H9 (cell line): ENCODE measurements around the gene APOBEC3H. TPM values are rescaled to one million over a fixed set of nuclear protein-coding genes. Genes with fewer than 3 reads are reported as not detected.

Experiments
- DNase-seq: peaks from one replicate; pipeline ENCODE4 v3.0.0-alpha.2; 2017
- H2AFZ ChIP-seq: one replicate; pipeline ENCODE4 v1.6.1; 2013; ENCODE audit warnings: mild to moderate bottlenecking, low read length, control low read depth, moderate library complexity
- H2AK5ac ChIP-seq: 2 replicates; pipeline ENCODE4 v1.6.1; 2013; ENCODE audit warnings: low read length, control low read depth, mixed read lengths; ENCODE audit not compliant: insufficient read length
- H2BK120ac ChIP-seq: one replicate; pipeline ENCODE4 v1.6.1; 2013; ENCODE audit warnings: low read depth, mild to moderate bottlenecking, low read length, control low read depth, inconsistent platforms; ENCODE audit not compliant: poor library complexity, severe bottlenecking
- H2BK12ac ChIP-seq: 2 replicates; pipeline ENCODE4 v1.6.1; 2013; ENCODE audit warnings: low read length, control low read depth, mixed read lengths, low read depth; ENCODE audit not compliant: insufficient read length
- H2BK15ac ChIP-seq: 2 replicates; pipeline ENCODE4 v1.6.1; 2013; ENCODE audit warnings: low read depth, low read length, control low read depth
- H2BK20ac ChIP-seq: one replicate; pipeline ENCODE4 v1.6.1; 2013; ENCODE audit warnings: low read depth, mild to moderate bottlenecking, low read length, control low read depth, inconsistent platforms; ENCODE audit not compliant: poor library complexity, severe bottlenecking
- H2BK5ac ChIP-seq: 2 replicates; pipeline ENCODE4 v1.6.1; 2013; ENCODE audit warnings: low read length, control low read depth, mixed read lengths; ENCODE audit not compliant: insufficient read length
- H3K14ac ChIP-seq: 2 replicates; pipeline ENCODE4 v1.6.1; 2013; ENCODE audit warnings: low read length, control low read depth; ENCODE audit not compliant: insufficient read depth
- H3K18ac ChIP-seq: 2 replicates; pipeline ENCODE4 v1.6.1; 2013; ENCODE audit warnings: low read depth, mild to moderate bottlenecking, mixed read lengths, low read length, control low read depth; ENCODE audit not compliant: insufficient read length
- H3K23ac ChIP-seq: 2 replicates; pipeline ENCODE4 v1.6.1; 2013; ENCODE audit warnings: low read length, control low read depth, mixed read lengths, low read depth; ENCODE audit not compliant: insufficient read length
- H3K23me2 ChIP-seq: 2 replicates; pipeline ENCODE4 v1.6.1; 2013; ENCODE audit warnings: low read depth, mild to moderate bottlenecking, mixed read lengths, low read length, control low read depth; ENCODE audit not compliant: insufficient read length, poor library complexity, severe bottlenecking
- H3K27ac ChIP-seq: 2 replicates; pipeline ENCODE4 v1.5.1; 2013; ENCODE audit warnings: low read length, control low read depth, mixed read lengths, low read depth; ENCODE audit not compliant: insufficient read length
- H3K27me3 ChIP-seq: 2 replicates; pipeline ENCODE4 v1.6.1; 2013; ENCODE audit warnings: low read length, control low read depth, inconsistent platforms; ENCODE audit not compliant: insufficient read depth
- H3K4ac ChIP-seq: 2 replicates; pipeline ENCODE4 v1.6.1; 2013; ENCODE audit warnings: low read depth, mild to moderate bottlenecking, control low read depth, inconsistent platforms, low read length, moderate library complexity
- H3K4me1 ChIP-seq: 2 replicates; pipeline ENCODE4 v1.6.1; 2013; ENCODE audit warnings: low read length, control low read depth, inconsistent platforms; ENCODE audit not compliant: insufficient read depth
- H3K4me2 ChIP-seq: 2 replicates; pipeline ENCODE4 v1.6.1; 2013; ENCODE audit warnings: low read length, control low read depth, mixed read lengths; ENCODE audit not compliant: insufficient read length, insufficient read depth
- H3K56ac ChIP-seq: 2 replicates; pipeline ENCODE4 v1.6.1; 2013; ENCODE audit warnings: low read depth, mild to moderate bottlenecking, mixed read lengths, low read length, control low read depth; ENCODE audit not compliant: insufficient read length
- H3K79me1 ChIP-seq: 2 replicates; pipeline ENCODE4 v1.6.1; 2013; ENCODE audit warnings: low read depth, mild to moderate bottlenecking, moderate library complexity, low read length, control low read depth, inconsistent platforms; ENCODE audit not compliant: insufficient read depth, poor library complexity, severe bottlenecking
- H3K79me2 ChIP-seq: 2 replicates; pipeline ENCODE4 v1.6.1; 2013; ENCODE audit warnings: low read length, control low read depth, inconsistent platforms; ENCODE audit not compliant: insufficient read depth
- H3K9ac ChIP-seq: 2 replicates; pipeline ENCODE4 v1.6.1; 2013; ENCODE audit warnings: low read length, control low read depth, mixed read lengths; ENCODE audit not compliant: insufficient read length; ENCODE audit errors: extremely low read depth
- H3K9me3 ChIP-seq: one replicate; pipeline ENCODE4 v1.6.1; 2013; ENCODE audit warnings: low read depth, low read length, inconsistent platforms; ENCODE audit not compliant: control insufficient read depth
- H3T11ph ChIP-seq: one replicate; pipeline ENCODE4 v1.6.1; 2013; ENCODE audit warnings: mild to moderate bottlenecking, low read length, control low read depth, inconsistent platforms
- H4K20me1 ChIP-seq: one replicate; pipeline ENCODE4 v1.6.1; 2013; ENCODE audit not compliant: control insufficient read depth, insufficient read length, insufficient read depth
- H4K5ac ChIP-seq: 2 replicates; pipeline ENCODE4 v1.6.1; 2013; ENCODE audit warnings: low read depth, mild to moderate bottlenecking, mixed read lengths, low read length, control low read depth; ENCODE audit not compliant: insufficient read length
- H4K8ac ChIP-seq: replicated peaks from 2 replicates; pipeline ENCODE4 v1.6.1; 2013; ENCODE audit warnings: low read length, control low read depth, mixed read lengths, low read depth; ENCODE audit not compliant: insufficient read length
- H4K91ac ChIP-seq: 2 replicates; pipeline ENCODE4 v1.6.1; 2013; ENCODE audit warnings: low read depth, mild to moderate bottlenecking, moderate library complexity, mixed read lengths, low read length, control low read depth; ENCODE audit not compliant: insufficient read length
- H3K27ac Mint-ChIP-seq, 3 experiments: 2 replicates in 2 of 3; 3 replicates in 1 of 3; pipeline ENCODE4 v1.8.0; 2020 to 2021; ENCODE audit warnings: mixed read lengths in 3 of 3, mild to moderate bottlenecking in 1 of 3, moderate library complexity in 1 of 3
- H3K27me3 Mint-ChIP-seq: 2 replicates; pipeline ENCODE4 v1.8.0; 2021; ENCODE audit warnings: low read depth, mild to moderate bottlenecking, moderate library complexity, mixed read lengths
- H3K36me3 Mint-ChIP-seq, 3 experiments: 2 replicates in 2 of 3; 3 replicates in 1 of 3; pipeline ENCODE4 v1.8.0; 2020 to 2021; ENCODE audit warnings: low read depth in 3 of 3, mixed read lengths in 3 of 3; ENCODE audit not compliant: insufficient read depth in 1 of 3
- H3K4me1 Mint-ChIP-seq, 2 experiments: 2 replicates each; pipeline ENCODE4 v1.8.0; 2020; ENCODE audit warnings: mixed read lengths in 2 of 2
- H3K4me3 Mint-ChIP-seq, 2 experiments: 2 replicates in 1 of 2; 3 replicates in 1 of 2; pipeline ENCODE4 v1.8.0; 2020 to 2021; ENCODE audit warnings: mild to moderate bottlenecking in 2 of 2, mixed read lengths in 2 of 2, moderate library complexity in 1 of 2
- H3K9me3 Mint-ChIP-seq, 2 experiments: 2 replicates in 1 of 2; 3 replicates in 1 of 2; pipeline ENCODE4 v1.8.0; 2020; ENCODE audit warnings: mild to moderate bottlenecking in 2 of 2, mixed read lengths in 2 of 2, moderate library complexity in 1 of 2
- WGBS: extraction: QIAGEN DNeasy Blood & Tissue Kit; methylation state at CpG from one replicate; pipeline ENCODE4 v1.1.7; 2013; ENCODE audit warnings: missing lambda C conversion rate, low lambda C conversion rate, mixed read lengths; ENCODE audit not compliant: insufficient read length; ENCODE audit errors: extremely low coverage; 5-methylcytosine and 5-hydroxymethylcytosine counted together
- total RNA-seq: library from RNA; stranded (reverse); gene quantifications from 2 replicates; pipeline ENCODE4 v1.2.1, GENCODE V29; 2021
- TF ChIP-seq, protein P1 (sequence below): fragments of 200-600 bp; sonication (generic); conservative IDR thresholded peaks from 3 replicates; pipeline ENCODE4 v1.8.0; 2021; ENCODE audit warnings: antibody characterized with exemption, mild to moderate bottlenecking

APOBEC3H gene
- total RNA-seq, 1 experiment from 2014 or later: 0.48 TPM

GRCh38 chr22:39109361-39109760 lies 12.3 kb downstream of the APOBEC3H start:
- Histone ChIP-seq H2BK15ac (no peak overlapping the region), H3K23me2 (no peaks in the 10 kb centered on the region), H3K9me3 (no peaks in the 10 kb centered on the region), H3K27ac (no peak overlapping the region), H3K18ac (no peak overlapping the region), H3K14ac (no peak overlapping the region), H4K20me1 (no peaks in the 10 kb centered on the region), H3K9ac (no peak overlapping the region), H3K4me2 (no peak overlapping the region), H4K91ac (no peak overlapping the region), H3K23ac (no peak overlapping the region), H3K4ac (no peak overlapping the region), H2BK20ac (no peak overlapping the region), H3K79me1 (no peaks in the 10 kb centered on the region), H3K79me2 (no peaks in the 10 kb centered on the region), H2AK5ac (no peak overlapping the region), H3T11ph (no peak overlapping the region), H2BK5ac (no peak overlapping the region), H3K27me3 (no peaks in the 10 kb centered on the region; the same call in 1 of the 2 replicates), H4K8ac (no peak overlapping the region), H3K4me1 (peaks cover 5% of the 10 kb centered on the region; the same call in 1 of the 2 replicates), H2AFZ (no peak overlapping the region), H3K56ac (no peak overlapping the region), H2BK12ac (no peak overlapping the region), H2BK120ac (no peak overlapping the region), H4K5ac (no peak overlapping the region)
- peaks cover 22 to 27% of the 10 kb centered on the region in 2 experiments for H3K4me1 Mint-ChIP-seq
- H3K27me3 Mint-ChIP-seq: no peaks in the 10 kb centered on the region
- H3K9me3 Mint-ChIP-seq: peaks cover 0 to 5% of the 10 kb centered on the region in 2 experiments; a peak in 1 of 5 replicates
- no CpG with 5 or more reads among the region's 9 CpGs for WGBS
- DNase-seq: no peak
- no peaks in the 10 kb centered on the region for H3K36me3 Mint-ChIP-seq
- H3K27ac Mint-ChIP-seq: no peak overlapping the region
- TF ChIP-seq, protein P1, sequence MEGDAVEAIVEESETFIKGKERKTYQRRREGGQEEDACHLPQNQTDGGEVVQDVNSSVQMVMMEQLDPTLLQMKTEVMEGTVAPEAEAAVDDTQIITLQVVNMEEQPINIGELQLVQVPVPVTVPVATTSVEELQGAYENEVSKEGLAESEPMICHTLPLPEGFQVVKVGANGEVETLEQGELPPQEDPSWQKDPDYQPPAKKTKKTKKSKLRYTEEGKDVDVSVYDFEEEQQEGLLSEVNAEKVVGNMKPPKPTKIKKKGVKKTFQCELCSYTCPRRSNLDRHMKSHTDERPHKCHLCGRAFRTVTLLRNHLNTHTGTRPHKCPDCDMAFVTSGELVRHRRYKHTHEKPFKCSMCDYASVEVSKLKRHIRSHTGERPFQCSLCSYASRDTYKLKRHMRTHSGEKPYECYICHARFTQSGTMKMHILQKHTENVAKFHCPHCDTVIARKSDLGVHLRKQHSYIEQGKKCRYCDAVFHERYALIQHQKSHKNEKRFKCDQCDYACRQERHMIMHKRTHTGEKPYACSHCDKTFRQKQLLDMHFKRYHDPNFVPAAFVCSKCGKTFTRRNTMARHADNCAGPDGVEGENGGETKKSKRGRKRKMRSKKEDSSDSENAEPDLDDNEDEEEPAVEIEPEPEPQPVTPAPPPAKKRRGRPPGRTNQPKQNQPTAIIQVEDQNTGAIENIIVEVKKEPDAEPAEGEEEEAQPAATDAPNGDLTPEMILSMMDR: no peak
- H3K4me3 Mint-ChIP-seq: no peak overlapping the region
